ENCODE measurements around the gene WDR5.
A peak's percentile ranks its signal among the peaks of the same experiment; 100 is the strongest.

WDR5 gene

DNA sequence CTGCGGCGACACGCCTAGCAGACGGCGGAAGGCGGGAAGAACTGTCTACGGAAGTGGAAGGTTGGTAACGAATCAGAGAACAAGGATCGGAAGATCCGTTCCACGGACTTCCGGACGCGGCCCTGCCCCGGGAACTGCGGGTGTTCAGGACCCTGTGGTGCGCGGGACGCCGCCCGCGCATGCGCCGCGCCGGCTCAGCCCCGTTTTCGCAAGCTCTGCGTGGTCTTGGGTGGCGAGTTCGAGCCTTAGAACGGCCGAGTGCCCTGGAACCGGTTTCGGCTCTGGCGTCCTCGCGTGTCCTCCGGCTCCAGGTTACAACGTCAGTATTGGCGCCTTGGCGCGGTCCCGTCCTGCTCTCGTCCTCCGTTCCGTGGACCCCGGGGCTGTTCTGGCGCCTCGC is 29.0 kb downstream of the WDR5 start:
- no peak for TF ChIP-seq CTCF (IDR thresholded peaks at IDR 0.05; ENCODE audit: borderline replicate concordance, insufficient read depth, low read depth, low read length)
- H3K4me3 ChIP-seq (ENCODE audit: low read depth, low read length) = no peak overlapping the region

DNA sequence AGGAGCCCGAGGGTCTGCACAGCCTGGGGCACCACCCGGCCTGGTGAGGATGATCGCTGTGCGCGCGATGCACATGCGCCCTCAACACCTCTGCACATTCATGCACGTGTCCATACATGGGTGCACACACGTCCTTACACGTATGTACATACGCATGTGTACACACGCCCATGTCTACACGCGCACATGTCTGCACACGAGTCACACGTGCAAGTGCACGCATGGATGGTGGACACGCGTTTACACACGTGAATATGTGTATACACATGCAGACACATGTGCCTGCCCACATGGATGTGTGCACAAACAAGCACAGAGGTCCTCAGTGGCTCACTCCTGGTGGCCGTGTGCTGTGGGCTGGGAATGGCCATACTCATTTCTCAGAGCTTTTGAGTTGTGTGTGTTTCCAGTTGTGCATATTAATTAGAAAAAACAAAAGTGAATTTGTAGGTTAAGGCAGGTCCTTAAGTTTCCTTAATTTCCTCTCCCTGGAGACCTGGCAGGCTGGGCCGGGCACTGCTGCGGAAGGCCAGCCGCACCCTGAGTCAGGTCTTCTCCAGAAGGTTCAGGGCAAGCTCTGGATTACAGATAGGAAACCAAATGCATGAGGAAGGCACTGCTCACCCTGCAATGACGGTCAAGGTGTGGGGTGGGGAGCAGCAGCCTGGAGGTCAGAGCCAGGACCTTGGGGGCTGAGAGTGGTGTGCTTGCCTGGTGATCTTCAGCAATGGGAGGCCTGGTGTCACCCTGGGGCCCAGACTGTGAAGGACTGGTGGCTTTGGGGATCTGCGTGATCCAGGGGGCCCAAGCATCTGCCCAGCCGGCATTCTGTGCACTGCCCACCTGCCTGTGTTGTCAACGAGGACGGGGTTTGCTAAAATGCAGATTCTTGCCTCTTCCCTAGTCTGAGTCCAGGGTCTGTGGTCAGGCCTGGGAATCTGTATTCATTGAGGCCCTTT is 29.8 kb downstream of the WDR5 start:
- no peak for TF ChIP-seq CTCF (IDR thresholded peaks at IDR 0.05; ENCODE audit: borderline replicate concordance, insufficient read depth, low read depth, low read length)
- no peak overlapping the region for H3K4me3 ChIP-seq (ENCODE audit: low read depth, low read length)

- TF ChIP-seq CTCF (IDR thresholded peaks at IDR 0.05; ENCODE audit: borderline replicate concordance, insufficient read depth, low read depth, low read length) = no peak
- H3K4me3 ChIP-seq (ENCODE audit: low read depth, low read length) = no peak overlapping the region
Observed at GRCh38 chr9:134166374-134166773, 30.5 kb downstream of the WDR5 start.

DNA sequence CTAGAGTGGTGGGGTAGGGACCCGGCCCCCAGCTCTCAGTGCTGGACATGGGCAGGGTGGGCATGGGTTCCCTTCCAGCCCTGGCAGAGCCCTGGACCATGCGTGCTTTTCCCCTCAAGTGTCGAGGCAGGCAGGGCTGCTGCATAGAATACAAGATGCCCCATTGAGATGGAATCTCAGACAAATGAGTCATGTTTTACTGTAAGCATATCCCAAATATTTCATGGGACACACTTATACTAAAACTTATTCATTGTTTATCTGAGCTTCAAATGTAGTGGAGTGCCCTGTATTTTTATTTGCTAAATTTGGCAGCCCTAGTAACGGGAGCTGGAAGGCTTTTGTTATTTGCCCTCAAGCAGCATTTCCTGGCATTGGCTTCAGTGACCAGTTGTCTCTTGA is 31.6 kb downstream of the WDR5 start:
- TF ChIP-seq CTCF (IDR thresholded peaks at IDR 0.05; ENCODE audit: borderline replicate concordance, insufficient read depth, low read depth, low read length) = no peak
- H3K4me3 ChIP-seq (ENCODE audit: low read depth, low read length) = no peak overlapping the region

DNA sequence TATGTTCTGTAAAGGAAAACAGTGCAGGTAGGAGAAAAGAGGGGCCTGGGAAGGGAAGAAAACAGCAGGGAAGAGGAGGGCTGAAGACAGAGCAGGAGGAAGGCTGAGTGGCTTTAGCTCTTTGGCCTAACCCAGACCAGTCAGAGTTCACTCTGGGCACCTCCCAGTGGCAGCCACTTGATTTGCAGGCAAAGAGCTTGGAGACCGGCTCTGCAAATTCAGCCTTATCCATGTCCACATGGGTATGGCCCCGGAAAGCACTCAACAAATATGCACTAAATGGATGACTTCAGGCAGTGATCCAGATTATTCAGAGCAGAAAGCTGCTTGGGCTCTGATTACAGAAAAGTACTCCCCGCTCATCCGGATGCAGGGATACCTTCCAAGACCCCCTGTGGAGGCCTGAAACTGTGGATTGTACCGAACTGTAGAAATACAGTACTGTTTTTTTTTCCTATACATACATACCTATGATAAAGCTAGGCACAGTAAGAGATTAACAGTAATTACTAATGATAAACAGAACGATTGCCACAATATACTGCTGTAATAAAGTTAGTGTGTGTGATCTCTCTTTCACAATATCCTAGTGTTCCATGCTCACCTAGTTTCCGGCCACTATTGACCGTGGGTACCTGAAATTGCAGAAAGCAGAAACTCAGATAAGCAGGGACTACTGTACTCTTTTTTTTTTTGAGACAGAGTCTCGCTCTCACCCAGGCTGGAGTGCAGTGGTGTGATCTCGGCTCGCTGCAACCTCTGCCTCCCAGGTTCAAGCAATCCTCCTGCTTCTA is 33.1 kb downstream of the WDR5 start:
- TF ChIP-seq CTCF (IDR thresholded peaks at IDR 0.05; ENCODE audit: borderline replicate concordance, insufficient read depth, low read depth, low read length) = peak; percentile 34; the same call in 1 of the 2 replicates
- H3K4me3 ChIP-seq (ENCODE audit: low read depth, low read length) = no peak overlapping the region

- H3K4me3 ChIP-seq (ENCODE audit: low read depth, low read length) = no peak overlapping the region
- no peak for TF ChIP-seq CTCF (IDR thresholded peaks at IDR 0.05; ENCODE audit: borderline replicate concordance, insufficient read depth, low read depth, low read length)
Observed at GRCh38 chr9:134169724-134170401, 34.0 kb downstream of the WDR5 start.
